Inferior parietal cortex (tissue), 1 donor: ENCODE data around the gene ILDR1.
"Not testable (repeated sequence)": the region's sequence is repeated elsewhere in the genome, so short reads cannot be mapped to it uniquely, and the experiment has no call there.

Experiments used
- DNase-seq: peaks from one replicate; pipeline ENCODE4 v3.0.0-alpha.2; 2016; ENCODE audit errors: extremely low spot score

Gene ILDR1

DNA sequence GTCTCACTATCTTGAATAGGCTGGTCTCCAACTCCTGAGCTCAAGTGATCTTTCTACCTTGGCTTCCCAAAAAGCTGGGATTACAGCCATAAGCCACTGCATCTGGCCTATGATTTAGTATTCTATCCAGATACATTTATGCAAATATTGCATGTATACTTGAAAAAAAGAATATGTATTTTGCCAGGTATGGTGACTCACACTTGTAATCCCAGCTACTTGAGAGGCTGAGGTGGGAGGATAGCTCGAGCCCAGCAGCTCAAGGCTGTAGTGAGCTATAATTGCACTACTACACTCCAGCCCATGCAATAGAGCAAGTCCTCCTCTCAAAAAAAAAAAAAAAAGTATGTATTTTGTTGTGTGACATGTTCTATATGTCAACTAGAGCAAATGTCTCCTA is 73.4 kb downstream of the ILDR1 start:
- DNase-seq, result no peak

DNA sequence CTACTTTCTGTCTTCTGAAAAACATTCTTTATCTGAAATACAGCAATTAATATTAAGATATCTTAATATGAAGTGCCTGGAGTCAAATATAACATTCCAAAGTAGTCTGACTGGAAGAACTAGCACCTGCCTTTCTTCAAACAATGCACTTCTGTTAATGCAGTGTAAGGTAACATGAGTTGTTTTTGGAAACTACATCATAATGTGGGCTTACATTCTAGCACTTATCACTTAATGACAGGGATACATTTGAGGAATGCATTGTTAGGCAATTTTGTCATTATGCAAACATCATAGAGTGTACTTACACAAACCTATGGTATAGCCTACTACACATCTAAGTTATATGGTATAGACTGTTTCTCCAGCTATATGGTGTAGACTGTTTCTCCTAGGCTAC is 78.6 kb downstream of the ILDR1 start:
- DNase-seq, result no peak

DNA sequence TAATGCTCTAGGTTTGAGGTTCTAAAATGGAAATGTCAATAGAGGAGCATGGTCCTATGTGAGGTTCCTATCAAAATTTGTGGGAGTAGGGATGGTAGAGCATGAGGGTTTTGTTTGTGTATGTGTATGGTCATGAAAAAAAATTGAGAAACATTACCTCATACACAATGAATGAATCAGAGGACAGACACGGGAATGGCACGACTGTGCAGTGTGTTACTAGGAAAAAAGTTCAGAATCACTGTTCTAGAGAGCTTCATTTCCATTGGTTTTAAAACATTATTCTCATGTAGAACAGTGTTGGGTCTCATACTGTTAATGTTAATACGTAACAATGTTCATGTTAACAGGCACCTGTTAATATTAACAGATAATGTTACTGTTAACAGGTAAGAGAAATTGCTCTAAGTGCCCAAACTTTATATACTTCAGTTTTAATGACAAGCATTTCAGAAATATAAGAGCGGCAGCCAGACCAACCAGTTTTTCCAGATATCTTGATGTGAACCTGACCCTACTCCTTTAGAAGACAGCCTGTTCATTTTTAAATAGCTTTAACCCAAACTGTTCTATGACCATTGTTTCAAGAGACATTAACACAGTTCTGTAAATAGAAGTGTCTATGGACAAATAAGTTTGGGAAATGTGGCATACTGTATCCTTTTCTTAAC is 79.8 kb downstream of the ILDR1 start:
- DNase-seq, result no peak

DNA sequence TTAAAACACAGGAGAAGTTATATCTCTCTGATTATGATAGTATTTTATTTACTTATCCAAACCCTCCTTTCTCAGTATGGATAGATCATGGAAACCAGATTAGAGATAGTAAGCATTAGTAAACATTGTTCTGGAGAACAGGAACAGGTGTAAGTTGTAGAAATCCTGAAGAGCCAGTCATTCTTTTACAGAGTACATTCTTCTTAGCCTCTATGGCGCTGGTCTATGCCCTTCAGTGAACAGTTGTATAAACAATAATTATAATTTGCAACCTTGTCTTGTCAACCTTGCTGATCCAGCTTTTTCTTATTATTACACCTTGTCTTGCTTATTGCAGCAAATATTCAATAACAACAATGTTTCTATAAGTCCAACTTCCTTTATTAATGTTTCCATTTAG is 80.5 kb downstream of the ILDR1 start:
- no peak for DNase-seq

DNA sequence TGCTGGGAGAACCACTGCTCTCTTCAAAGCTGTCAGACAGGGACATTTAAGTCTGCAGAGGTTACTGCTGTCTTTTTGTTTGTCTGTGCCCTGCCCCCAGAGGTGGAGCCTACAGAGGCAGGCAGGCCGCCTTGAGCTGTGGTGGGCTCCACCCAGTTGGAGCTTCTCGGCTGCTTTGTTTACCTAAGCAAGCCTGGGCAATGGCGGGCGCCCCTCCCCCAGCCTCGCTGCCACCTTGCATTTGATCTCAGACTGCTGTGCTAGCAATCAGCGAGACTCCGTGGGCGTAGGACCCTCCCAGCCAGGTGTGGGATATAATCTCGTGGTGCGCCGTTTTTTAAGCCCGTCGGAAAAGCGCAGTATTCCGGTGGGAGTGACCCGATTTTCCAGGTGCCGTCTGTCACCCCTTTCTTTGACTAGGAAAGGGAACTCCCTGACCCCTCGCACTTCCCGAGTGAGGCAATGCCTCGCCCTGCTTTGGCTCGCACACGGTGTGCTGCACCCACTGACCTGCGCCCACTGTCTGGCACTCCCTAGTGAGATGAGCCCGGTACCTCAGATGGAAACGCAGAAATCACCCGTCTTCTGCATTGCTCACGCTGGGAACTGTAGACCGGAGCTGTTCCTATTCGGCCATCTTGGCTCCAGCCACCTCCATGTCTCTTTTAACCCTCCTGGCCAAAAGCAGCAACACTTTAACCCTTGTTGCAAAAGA is 83.7 kb downstream of the ILDR1 start:
- DNase-seq, result not testable (repeated sequence)
